Breast epithelium (tissue), 4 donors: ENCODE measurements around the gene ARID3A. TPM values are rescaled to one million over a fixed set of nuclear protein-coding genes. Genes with fewer than 3 reads are reported as not detected.

Experiments
- DNase-seq, 2 donors: peaks; one replicate each; pipeline ENCODE4 v3.0.0-alpha.2; 2019; ENCODE audit warnings: low spot score in 2 of 2
- H3K27ac ChIP-seq, 2 donors: fragments of 200-600 bp; sonication (generic) in 1 of 2; one replicate each; pipeline ENCODE4 v1.5.1; 2016 to 2019; ENCODE audit warnings: mild to moderate bottlenecking in 1 of 2
- H3K27me3 ChIP-seq, 2 donors: fragments of 200-600 bp; sonication (generic) in 1 of 2; one replicate each; pipeline versions ENCODE4 v1.5.1 to v1.6.0; 2017 to 2019; ENCODE audit warnings: control low read depth in 1 of 2, mild to moderate bottlenecking in 1 of 2
- H3K36me3 ChIP-seq: fragments of 200-600 bp; one replicate; pipeline ENCODE4 v1.5.1; 2019
- H3K4me1 ChIP-seq, 2 donors: fragments of 200-600 bp; sonication (generic); one replicate each; pipeline ENCODE4 v1.5.1; 2016 to 2019; ENCODE audit warnings: control low read depth in 1 of 2
- H3K4me3 ChIP-seq, 3 donors: fragments of 200-600 bp; sonication (generic); 1 replicate in 2 of 3; 2 replicates in 1 of 3; pipeline ENCODE4 v1.5.1; 2016 to 2019; ENCODE audit warnings: mild to moderate bottlenecking in 3 of 3, moderate library complexity in 2 of 3
- H3K9me3 ChIP-seq, 2 donors: fragments of 200-600 bp; sonication (generic) in 1 of 2; one replicate each; pipeline ENCODE4 v1.5.1; 2016 to 2019; ENCODE audit warnings: control low read depth in 1 of 2
- CTCF ChIP-seq, 3 donors: fragments of 450-650 bp; IDR thresholded peaks; one replicate each; pipeline ENCODE4 v1.5.1; 2016 to 2017; ENCODE audit warnings: antibody characterized with exemption in 3 of 3, mild to moderate bottlenecking in 3 of 3, moderate library complexity in 3 of 3
- POLR2A ChIP-seq: fragments of 450-650 bp; IDR thresholded peaks from one replicate; pipeline ENCODE4 v1.6.1; 2016; ENCODE audit warnings: antibody characterized with exemption, mild to moderate bottlenecking, moderate library complexity
- POLR2AphosphoS5 ChIP-seq, 3 donors: sonication (generic); formaldehyde crosslinking; IDR thresholded peaks; one replicate each; pipeline ENCODE4 v1.6.1; 2017; ENCODE audit warnings: antibody characterized with exemption in 3 of 3
- intact Hi-C: fragments of 100-400 bp; cut with DNase I; formaldehyde crosslinking; loops from one replicate; pipeline ENCODE4 v1.15.1; 2023; ENCODE audit warnings: low total_unique reads
- total RNA-seq, 3 donors: library from RNA; depleted of rRNA; stranded (reverse); fragments of >200 nt; gene quantifications; one replicate each; pipeline ENCODE4 v1.1.0, GENCODE V29; 2016

ARID3A gene
- total RNA-seq, 3 donors from 2014 or later = 3.5 to 11.1 (median 4.8) TPM

GRCh38 chr19:917323-918151 is 8.3 kb upstream of the ARID3A start, which contains the start of gene KISS1R:
KISS1R (plus strand) TSS chr19:917333; CDS start chr19:917503, 170 bp downstream.
- TF ChIP-seq POLR2A = no peak
- peak in 1 of 3 donors; percentile 33 for TF ChIP-seq CTCF (IDR thresholded peaks at IDR 0.05)
- no peaks in the 10 kb centered on the region for H3K9me3 ChIP-seq
- H3K4me1 ChIP-seq = peaks cover 14 to 31% of the 10 kb centered on the region in 2 donors
- intact Hi-C loops = loop anchor here (5.0 kb wide), 2 partner anchors 60 to 150 kb away; partner anchors contain the start of gene CFD
- H3K36me3 ChIP-seq = no peaks in the 10 kb centered on the region
- no peak for DNase-seq
- peak within 1 kb of the TSS; percentile 13 to 71 (median 47) for H3K4me3 ChIP-seq
- no peak within 1 kb of the TSS for H3K27ac ChIP-seq
- peaks cover 19 to 36% of the 10 kb centered on the region in 2 donors for H3K27me3 ChIP-seq

GRCh38 chr19:918152-918437 is 7.7 kb upstream of the ARID3A start:
- Histone ChIP-seq H3K27me3 (peaks cover 19 to 36% of the 10 kb centered on the region in 2 donors), H3K9me3 (no peaks in the 10 kb centered on the region), H3K4me1 (peaks cover 14 to 31% of the 10 kb centered on the region in 2 donors), H3K27ac (no peak overlapping the region), H3K36me3 (no peaks in the 10 kb centered on the region), H3K4me3 (peak overlapping the region in 2 of 3 donors; percentile 47 to 71)
- no peak for DNase-seq
- no peak for TF ChIP-seq POLR2A
- TF ChIP-seq CTCF (IDR thresholded peaks at IDR 0.05) = no peak
- TF ChIP-seq POLR2AphosphoS5 (IDR thresholded peaks at IDR 0.05) = no peak
- intact Hi-C loops = loop anchor here (5.0 kb wide), 2 partner anchors 61 to 151 kb away; partner anchors contain the start of gene CFD

- no peak overlapping the region for H3K27ac ChIP-seq
- DNase-seq = no peak
- peaks cover 19 to 36% of the 10 kb centered on the region in 2 donors for H3K27me3 ChIP-seq
- no peaks in the 10 kb centered on the region for H3K36me3 ChIP-seq
- no peak for TF ChIP-seq CTCF (IDR thresholded peaks at IDR 0.05)
- no peak for TF ChIP-seq POLR2A
- TF ChIP-seq POLR2AphosphoS5 (IDR thresholded peaks at IDR 0.05) = no peak
- intact Hi-C loops = loop anchor here (5.0 kb wide), 2 partner anchors 61 to 151 kb away; partner anchors contain the start of gene CFD
- peak overlapping the region in 2 of 3 donors; percentile 47 to 71 for H3K4me3 ChIP-seq
- peaks cover 13 to 31% of the 10 kb centered on the region in 2 donors for H3K4me1 ChIP-seq
- no peaks in the 10 kb centered on the region for H3K9me3 ChIP-seq
These were observed 7.2 kb upstream of the ARID3A start for GRCh38 chr19:918481-919198.

GRCh38 chr19:919199-920050 is 6.4 kb upstream of the ARID3A start:
- TF ChIP-seq POLR2AphosphoS5 (IDR thresholded peaks at IDR 0.05) = no peak
- no peak for TF ChIP-seq CTCF (IDR thresholded peaks at IDR 0.05)
- H3K27ac ChIP-seq = no peak overlapping the region
- H3K4me3 ChIP-seq = peak overlapping the region in 2 of 3 donors; percentile 47 to 71
- no peak for DNase-seq
- H3K4me1 ChIP-seq = peaks cover 11 to 31% of the 10 kb centered on the region in 2 donors
- peaks cover 19 to 36% of the 10 kb centered on the region in 2 donors for H3K27me3 ChIP-seq
- intact Hi-C loops = loop anchor here (5.0 kb wide), 2 partner anchors 62 to 152 kb away; partner anchors contain the start of gene CFD
- H3K9me3 ChIP-seq = no peaks in the 10 kb centered on the region
- H3K36me3 ChIP-seq = no peaks in the 10 kb centered on the region
